Activated T-cell treated with anti-CD3 and anti-CD28 coated beads for 4 hours (primary cell): ENCODE data around the gene CBLB.

ENCODE experiments used
- DNase-seq: peaks from one replicate; pipeline ENCODE4 v3.0.0-alpha.2; 2020

CBLB gene

GRCh38 chr3:105813710-105814109 lies 55.1 kb downstream of the CBLB start:
- DNase-seq: no peak

- no peak for DNase-seq
These were observed 56.6 kb downstream of the CBLB start for GRCh38 chr3:105812194-105812586.

GRCh38 chr3:105811518-105812193 lies 57.2 kb downstream of the CBLB start:
- no peak for DNase-seq

GRCh38 chr3:105809208-105809888 lies 59.5 kb downstream of the CBLB start:
- DNase-seq: no peak

- no peak for DNase-seq
These were observed 61.1 kb downstream of the CBLB start for GRCh38 chr3:105807701-105808100.

- no peak for DNase-seq
These were observed 61.7 kb downstream of the CBLB start for GRCh38 chr3:105807146-105807545.

GRCh38 chr3:105806359-105806758 lies 62.5 kb downstream of the CBLB start:
- DNase-seq: no peak

- DNase-seq: no peak
These were observed 63.4 kb downstream of the CBLB start for GRCh38 chr3:105805404-105805803.

- DNase-seq: no peak
These were observed 66.6 kb downstream of the CBLB start for GRCh38 chr3:105802118-105802706.

GRCh38 chr3:105801397-105801796 lies 67.4 kb downstream of the CBLB start:
- no peak for DNase-seq

- no peak for DNase-seq
These were observed 68.5 kb downstream of the CBLB start for GRCh38 chr3:105800320-105800719.

GRCh38 chr3:105799286-105799685 lies 69.5 kb downstream of the CBLB start:
- no peak for DNase-seq

- no peak for DNase-seq
These were observed 70.4 kb downstream of the CBLB start for GRCh38 chr3:105798381-105798934.

- DNase-seq: no peak
These were observed 75.8 kb downstream of the CBLB start for GRCh38 chr3:105793040-105793439.

GRCh38 chr3:105791919-105792786 lies 76.7 kb downstream of the CBLB start:
- DNase-seq: no peak

- no peak for DNase-seq
These were observed 77.7 kb downstream of the CBLB start for GRCh38 chr3:105791131-105791530.

GRCh38 chr3:105790534-105790933 lies 78.3 kb downstream of the CBLB start:
- no peak for DNase-seq

- no peak for DNase-seq
These were observed 80.2 kb downstream of the CBLB start for GRCh38 chr3:105788593-105788992.

GRCh38 chr3:105787453-105787852 lies 81.4 kb downstream of the CBLB start:
- no peak for DNase-seq

- no peak for DNase-seq
These were observed 81.8 kb downstream of the CBLB start for GRCh38 chr3:105786990-105787389.

- DNase-seq: no peak
These were observed 82.6 kb downstream of the CBLB start for GRCh38 chr3:105786241-105786640.

- no peak for DNase-seq
These were observed 83.0 kb downstream of the CBLB start for GRCh38 chr3:105785803-105786202.

- DNase-seq: no peak
These were observed 85.2 kb downstream of the CBLB start for GRCh38 chr3:105783631-105784030.
